ENCODE data around the gene RAX2.
"Not testable (repeated sequence)": the region's sequence is repeated elsewhere in the genome, so short reads cannot be mapped to it uniquely, and the experiment has no call there.

DNA sequence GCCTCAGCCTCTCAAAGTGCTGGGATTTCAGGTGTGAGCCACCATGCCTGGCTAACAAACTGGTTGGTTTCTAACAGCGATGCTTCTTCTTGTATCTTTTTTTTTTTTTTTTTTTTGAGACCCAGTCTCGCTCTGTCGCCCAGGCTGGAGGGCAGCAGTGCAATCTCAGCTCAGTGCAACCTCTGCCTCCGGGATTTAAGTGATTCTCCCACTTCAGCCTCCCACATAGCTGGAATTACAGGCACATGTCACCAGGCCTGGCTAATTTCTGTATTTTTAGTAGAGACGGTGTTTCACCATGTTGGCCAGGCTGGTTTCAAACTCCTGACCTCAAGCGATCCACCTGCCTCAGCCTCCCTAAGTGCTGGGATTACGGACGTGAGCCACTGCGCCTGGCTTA lies 44.1 kb upstream of the RAX2 start:
- TF ChIP-seq, protein P1, sequence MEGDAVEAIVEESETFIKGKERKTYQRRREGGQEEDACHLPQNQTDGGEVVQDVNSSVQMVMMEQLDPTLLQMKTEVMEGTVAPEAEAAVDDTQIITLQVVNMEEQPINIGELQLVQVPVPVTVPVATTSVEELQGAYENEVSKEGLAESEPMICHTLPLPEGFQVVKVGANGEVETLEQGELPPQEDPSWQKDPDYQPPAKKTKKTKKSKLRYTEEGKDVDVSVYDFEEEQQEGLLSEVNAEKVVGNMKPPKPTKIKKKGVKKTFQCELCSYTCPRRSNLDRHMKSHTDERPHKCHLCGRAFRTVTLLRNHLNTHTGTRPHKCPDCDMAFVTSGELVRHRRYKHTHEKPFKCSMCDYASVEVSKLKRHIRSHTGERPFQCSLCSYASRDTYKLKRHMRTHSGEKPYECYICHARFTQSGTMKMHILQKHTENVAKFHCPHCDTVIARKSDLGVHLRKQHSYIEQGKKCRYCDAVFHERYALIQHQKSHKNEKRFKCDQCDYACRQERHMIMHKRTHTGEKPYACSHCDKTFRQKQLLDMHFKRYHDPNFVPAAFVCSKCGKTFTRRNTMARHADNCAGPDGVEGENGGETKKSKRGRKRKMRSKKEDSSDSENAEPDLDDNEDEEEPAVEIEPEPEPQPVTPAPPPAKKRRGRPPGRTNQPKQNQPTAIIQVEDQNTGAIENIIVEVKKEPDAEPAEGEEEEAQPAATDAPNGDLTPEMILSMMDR (IDR thresholded peaks at IDR 0.05; ENCODE audit: poor library complexity, severe bottlenecking) = not testable (repeated sequence)
- not testable (repeated sequence) for TF ChIP-seq POLR2AphosphoS5 (IDR thresholded peaks at IDR 0.05); TAF1 (IDR thresholded peaks at IDR 0.05; ENCODE audit: low read depth); EP300 (conservative IDR thresholded peaks at IDR 0.05; ENCODE audit: poor library complexity, severe bottlenecking); RAD21 (conservative IDR thresholded peaks at IDR 0.05); SMC3 (conservative IDR thresholded peaks at IDR 0.05; ENCODE audit: poor library complexity); EZH2 (IDR thresholded peaks at IDR 0.05; ENCODE audit: borderline replicate concordance, insufficient read depth, low read length, poor library complexity, severe bottlenecking); MXI1 (conservative IDR thresholded peaks at IDR 0.05; ENCODE audit: poor library complexity, severe bottlenecking)
- TF ChIP-seq, protein P2, sequence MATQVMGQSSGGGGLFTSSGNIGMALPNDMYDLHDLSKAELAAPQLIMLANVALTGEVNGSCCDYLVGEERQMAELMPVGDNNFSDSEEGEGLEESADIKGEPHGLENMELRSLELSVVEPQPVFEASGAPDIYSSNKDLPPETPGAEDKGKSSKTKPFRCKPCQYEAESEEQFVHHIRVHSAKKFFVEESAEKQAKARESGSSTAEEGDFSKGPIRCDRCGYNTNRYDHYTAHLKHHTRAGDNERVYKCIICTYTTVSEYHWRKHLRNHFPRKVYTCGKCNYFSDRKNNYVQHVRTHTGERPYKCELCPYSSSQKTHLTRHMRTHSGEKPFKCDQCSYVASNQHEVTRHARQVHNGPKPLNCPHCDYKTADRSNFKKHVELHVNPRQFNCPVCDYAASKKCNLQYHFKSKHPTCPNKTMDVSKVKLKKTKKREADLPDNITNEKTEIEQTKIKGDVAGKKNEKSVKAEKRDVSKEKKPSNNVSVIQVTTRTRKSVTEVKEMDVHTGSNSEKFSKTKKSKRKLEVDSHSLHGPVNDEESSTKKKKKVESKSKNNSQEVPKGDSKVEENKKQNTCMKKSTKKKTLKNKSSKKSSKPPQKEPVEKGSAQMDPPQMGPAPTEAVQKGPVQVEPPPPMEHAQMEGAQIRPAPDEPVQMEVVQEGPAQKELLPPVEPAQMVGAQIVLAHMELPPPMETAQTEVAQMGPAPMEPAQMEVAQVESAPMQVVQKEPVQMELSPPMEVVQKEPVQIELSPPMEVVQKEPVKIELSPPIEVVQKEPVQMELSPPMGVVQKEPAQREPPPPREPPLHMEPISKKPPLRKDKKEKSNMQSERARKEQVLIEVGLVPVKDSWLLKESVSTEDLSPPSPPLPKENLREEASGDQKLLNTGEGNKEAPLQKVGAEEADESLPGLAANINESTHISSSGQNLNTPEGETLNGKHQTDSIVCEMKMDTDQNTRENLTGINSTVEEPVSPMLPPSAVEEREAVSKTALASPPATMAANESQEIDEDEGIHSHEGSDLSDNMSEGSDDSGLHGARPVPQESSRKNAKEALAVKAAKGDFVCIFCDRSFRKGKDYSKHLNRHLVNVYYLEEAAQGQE (IDR thresholded peaks at IDR 0.05; ENCODE audit: borderline replicate concordance) = not testable (repeated sequence)
